Loucy (cell line): Measurements from ENCODE around the gene LBH.

Experiments used
- H2AFZ ChIP-seq: fragments of 200-600 bp; sonication (generic); 2 replicates; pipeline ENCODE4 v1.6.0; 2016; ENCODE audit warnings: antibody characterized with exemption, mild to moderate bottlenecking, low read length, moderate library complexity
- H3F3A ChIP-seq: fragments of 200-600 bp; 2 replicates; pipeline ENCODE4 v1.6.0; 2016; ENCODE audit warnings: antibody characterized with exemption, low read depth, mild to moderate bottlenecking
- H3K27me3 ChIP-seq: fragments of 200-600 bp; sonication (generic); 2 replicates; pipeline ENCODE4 v1.6.1; 2014; ENCODE audit warnings: low read length, mild to moderate bottlenecking; ENCODE audit not compliant: insufficient read depth, poor library complexity, severe bottlenecking
- H3K36me3 ChIP-seq: fragments of 200-600 bp; sonication (generic); 2 replicates; pipeline ENCODE4 v1.6.1; 2016; ENCODE audit warnings: low read length; ENCODE audit not compliant: insufficient read depth
- H3K4me1 ChIP-seq: fragments of 200-600 bp; sonication (generic); 2 replicates; pipeline ENCODE4 v1.5.1; 2014; ENCODE audit warnings: low read length, mild to moderate bottlenecking; ENCODE audit not compliant: insufficient read depth, poor library complexity, severe bottlenecking
- H3K4me2 ChIP-seq: fragments of 200-600 bp; sonication (generic); 2 replicates; pipeline ENCODE4 v1.6.0; 2014; ENCODE audit warnings: antibody characterized with exemption, low read length, low read depth, mild to moderate bottlenecking; ENCODE audit not compliant: poor library complexity, severe bottlenecking
- H3K4me3 ChIP-seq: fragments of 200-600 bp; sonication (generic); 2 replicates; pipeline ENCODE4 v1.5.1; 2014; ENCODE audit warnings: low read length, mild to moderate bottlenecking, mixed read lengths; ENCODE audit not compliant: poor library complexity, severe bottlenecking
- H3K79me2 ChIP-seq: fragments of 200-600 bp; sonication (generic); 2 replicates; pipeline ENCODE4 v1.6.1; 2014; ENCODE audit warnings: low read length; ENCODE audit not compliant: insufficient read depth
- H3K9ac ChIP-seq: fragments of 200-600 bp; sonication (generic); 2 replicates; pipeline ENCODE4 v1.6.0; 2014; ENCODE audit warnings: mild to moderate bottlenecking, low read depth, low read length, moderate library complexity; ENCODE audit not compliant: poor library complexity, severe bottlenecking
- H3K9me2 ChIP-seq: fragments of 200-600 bp; sonication (generic); replicated peaks from 2 replicates; pipeline ENCODE4 v1.6.1; 2016; ENCODE audit warnings: low read depth, low read length, mixed read lengths
- H3K9me3 ChIP-seq: fragments of 200-600 bp; sonication (generic); 2 replicates; pipeline ENCODE4 v1.6.1; 2014; ENCODE audit warnings: mild to moderate bottlenecking, antibody characterized with exemption, low read length, low read depth; ENCODE audit not compliant: insufficient read depth
- H4K20me1 ChIP-seq: fragments of 200-600 bp; sonication (generic); 2 replicates; pipeline ENCODE4 v1.6.0; 2014; ENCODE audit warnings: antibody characterized with exemption, low read length, mild to moderate bottlenecking; ENCODE audit not compliant: insufficient read depth, poor library complexity, severe bottlenecking
- CTCF ChIP-seq: fragments of 200-600 bp; sonication (generic); conservative IDR thresholded peaks from 2 replicates; pipeline ENCODE4 v1.5.1; 2014; ENCODE audit warnings: mild to moderate bottlenecking, antibody characterized with exemption, low read length
- EZH2phosphoT487 ChIP-seq: fragments of 200-600 bp; IDR thresholded peaks from 2 replicates; pipeline ENCODE4 v1.6.1; 2018; ENCODE audit warnings: antibody characterized with exemption, mild to moderate bottlenecking, moderate library complexity, borderline replicate concordance

Gene LBH

GRCh38 chr2:30294133-30294532 lies 62.8 kb downstream of the LBH start:
- H3K79me2 ChIP-seq = no peaks in the 10 kb centered on the region
- H3K4me1 ChIP-seq = peaks cover 44% of the 10 kb centered on the region
- no peaks in the 10 kb centered on the region for H3K27me3 ChIP-seq
- H3K4me2 ChIP-seq = no peak overlapping the region
- no peak for TF ChIP-seq EZH2phosphoT487
- no peak for TF ChIP-seq CTCF
- H3K4me3 ChIP-seq = no peak overlapping the region
- no peaks in the 10 kb centered on the region for H3K36me3 ChIP-seq
- H3K9me3 ChIP-seq = peaks cover 3% of the 10 kb centered on the region; the same call in 1 of the 2 replicates
- peaks cover 5% of the 10 kb centered on the region; the same call in 1 of the 2 replicates for H3F3A ChIP-seq
- H4K20me1 ChIP-seq = no peaks in the 10 kb centered on the region
- no peak overlapping the region for H2AFZ ChIP-seq
- H3K9ac ChIP-seq = no peak overlapping the region
- H3K9me2 ChIP-seq = no peaks in the 10 kb centered on the region

- peaks cover 48% of the 10 kb centered on the region for H3K4me1 ChIP-seq
- peaks cover 3% of the 10 kb centered on the region; the same call in 1 of the 2 replicates for H3K9me3 ChIP-seq
- TF ChIP-seq EZH2phosphoT487 = no peak
- TF ChIP-seq CTCF = no peak
- H3K4me2 ChIP-seq = no peak overlapping the region
- no peak overlapping the region for H2AFZ ChIP-seq
- no peaks in the 10 kb centered on the region for H3K27me3 ChIP-seq
- H3F3A ChIP-seq = peaks cover 8% of the 10 kb centered on the region
- no peaks in the 10 kb centered on the region for H3K79me2 ChIP-seq
- no peaks in the 10 kb centered on the region for H4K20me1 ChIP-seq
- H3K9me2 ChIP-seq = no peaks in the 10 kb centered on the region
- no peaks in the 10 kb centered on the region for H3K36me3 ChIP-seq
- H3K4me3 ChIP-seq = no peak overlapping the region
- H3K9ac ChIP-seq = no peak overlapping the region
Observed at GRCh38 chr2:30296496-30296895, 65.2 kb downstream of the LBH start.

- Histone ChIP-seq H4K20me1 (no peaks in the 10 kb centered on the region), H3K9me2 (no peaks in the 10 kb centered on the region), H3K36me3 (no peaks in the 10 kb centered on the region), H3F3A (peaks cover 8% of the 10 kb centered on the region), H3K4me3 (no peak overlapping the region), H3K9ac (no peak overlapping the region), H3K79me2 (no peaks in the 10 kb centered on the region), H3K4me1 (peaks cover 60% of the 10 kb centered on the region), H3K4me2 (no peak overlapping the region), H2AFZ (no peak overlapping the region), H3K27me3 (no peaks in the 10 kb centered on the region), H3K9me3 (peaks cover 3% of the 10 kb centered on the region; the same call in 1 of the 2 replicates)
- TF ChIP-seq CTCF (no peak), EZH2phosphoT487 (no peak)
Observed at GRCh38 chr2:30298302-30298701, 67.0 kb downstream of the LBH start.
